NCI-H2196 (cell line): ENCODE results near the gene OXNAD1.

Source experiments
- DNase-seq: peaks from one replicate; lab custom pipeline; 2025; ENCODE audit not compliant: unreplicated experiment; lab: John Stamatoyannopoulos, UW

OXNAD1 gene

DNA sequence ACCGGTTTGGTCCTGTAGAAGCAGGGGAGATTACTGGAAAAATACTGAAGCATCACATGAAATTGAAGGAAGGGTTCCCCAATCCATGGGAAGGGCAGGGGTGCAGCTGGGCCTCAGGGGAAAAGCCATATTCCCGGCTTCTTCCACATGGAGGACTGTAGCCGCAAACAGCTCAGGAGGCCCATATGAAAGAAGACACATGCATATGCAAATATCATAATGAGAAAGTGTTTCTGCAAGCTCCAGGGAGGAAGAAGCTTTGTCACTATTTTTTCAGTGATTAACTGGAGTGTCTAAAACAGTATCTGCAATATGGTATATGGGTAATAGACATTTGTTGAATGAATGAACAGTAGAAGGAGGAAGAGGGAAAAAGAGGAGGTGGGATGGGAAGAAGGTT lies 19.4 kb upstream of the OXNAD1 start:
- no peak for DNase-seq

- DNase-seq, result peak; percentile 68
Measured at GRCh38 chr3:16247282-16248061, 17.5 kb upstream of the OXNAD1 start.

GRCh38 chr3:16248556-16248955 lies 16.5 kb upstream of the OXNAD1 start:
- no peak for DNase-seq

DNA sequence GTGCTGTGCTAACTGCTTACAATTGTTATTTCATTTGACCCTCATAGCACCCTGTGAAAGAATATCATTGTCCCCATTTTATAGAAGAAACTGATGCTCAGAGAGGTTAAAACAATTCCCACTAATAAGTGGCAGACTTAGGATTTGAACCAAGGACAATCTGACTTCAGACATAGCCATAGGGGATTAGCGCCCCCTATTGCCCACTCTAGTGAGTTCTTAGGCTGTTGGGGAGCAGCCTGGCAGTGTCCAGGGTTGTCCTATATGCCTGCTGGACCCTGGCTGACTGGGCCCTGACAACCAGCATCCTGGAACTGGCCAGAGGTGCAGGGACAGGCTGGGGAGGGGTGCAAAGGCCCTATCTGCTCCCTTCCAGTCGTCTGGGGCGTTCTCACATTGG lies 15.7 kb upstream of the OXNAD1 start:
- DNase-seq, result no peak

DNA sequence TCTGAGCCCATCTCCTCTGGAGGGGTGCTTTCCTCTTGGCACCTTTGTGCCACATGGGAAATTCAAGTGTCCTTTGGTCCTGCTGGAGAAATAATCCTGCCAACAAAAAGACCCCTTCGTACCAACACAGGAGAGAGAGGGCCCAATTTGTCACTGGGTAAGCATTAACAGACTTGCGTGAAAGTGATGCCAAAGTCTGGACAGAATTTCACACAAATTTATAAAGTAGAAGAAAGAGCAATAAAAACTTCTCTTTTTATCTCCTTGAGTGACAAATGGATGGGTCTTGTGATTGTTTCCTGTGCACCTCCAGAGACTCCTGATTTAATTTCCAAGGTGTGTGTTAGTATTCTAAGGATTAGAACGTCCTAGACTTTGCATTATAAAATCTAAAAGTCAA lies 15.1 kb upstream of the OXNAD1 start:
- DNase-seq, result no peak

- no peak for DNase-seq
Measured at GRCh38 chr3:16251316-16252085, 13.5 kb upstream of the OXNAD1 start.

DNA sequence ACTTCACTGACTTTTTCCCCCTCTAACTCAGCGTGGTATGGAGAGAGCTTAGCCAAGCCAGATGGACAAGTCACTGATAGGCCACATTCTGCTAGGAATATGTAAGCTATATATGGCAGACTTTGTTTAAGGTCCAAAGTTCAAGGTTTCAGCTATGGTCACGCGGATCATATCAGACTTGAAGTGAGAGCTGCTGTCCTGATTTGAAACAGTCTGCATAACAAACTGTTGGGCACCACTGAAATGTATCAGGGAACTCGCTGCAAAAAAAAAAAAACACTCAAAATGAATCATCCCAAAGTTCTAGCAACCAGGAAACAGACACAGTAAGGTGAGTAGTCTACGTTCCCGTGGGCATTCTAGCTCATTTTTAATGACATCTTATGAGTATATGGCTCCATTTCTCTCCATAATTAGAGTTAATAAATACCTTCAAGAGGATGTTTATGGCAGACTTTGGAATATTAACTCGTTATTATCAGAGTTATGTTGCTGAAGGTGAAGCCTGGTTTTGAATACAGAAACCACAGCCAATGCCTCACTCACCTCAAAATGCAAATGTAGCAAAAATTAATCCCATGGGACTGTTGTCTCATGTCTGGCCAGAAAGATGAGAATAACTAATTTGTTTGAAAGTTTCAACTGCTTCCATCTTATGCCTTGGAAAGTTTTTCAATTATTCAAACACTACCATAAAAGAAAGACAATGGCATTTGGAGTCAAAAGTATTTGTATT lies 12.6 kb upstream of the OXNAD1 start:
- no peak for DNase-seq

DNA sequence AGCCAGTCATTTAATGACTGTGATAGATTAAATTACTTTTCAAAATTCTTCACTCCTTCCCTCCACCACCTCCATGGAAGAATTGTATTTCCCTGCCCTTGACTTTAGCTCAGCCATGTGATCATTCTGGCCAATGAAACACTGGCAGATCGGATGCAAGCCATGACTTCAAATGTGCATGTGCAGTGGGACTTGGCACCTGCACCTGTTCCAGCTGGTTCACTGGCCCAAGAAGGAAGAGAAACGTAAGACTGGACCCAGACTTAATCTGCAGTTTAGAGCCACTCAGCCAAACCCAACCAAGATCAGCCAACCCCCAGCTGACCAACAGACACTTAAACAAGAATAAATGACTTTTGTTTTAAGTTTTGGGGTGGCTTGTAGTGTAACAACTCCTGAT lies 12.0 kb upstream of the OXNAD1 start:
- no peak for DNase-seq

DNA sequence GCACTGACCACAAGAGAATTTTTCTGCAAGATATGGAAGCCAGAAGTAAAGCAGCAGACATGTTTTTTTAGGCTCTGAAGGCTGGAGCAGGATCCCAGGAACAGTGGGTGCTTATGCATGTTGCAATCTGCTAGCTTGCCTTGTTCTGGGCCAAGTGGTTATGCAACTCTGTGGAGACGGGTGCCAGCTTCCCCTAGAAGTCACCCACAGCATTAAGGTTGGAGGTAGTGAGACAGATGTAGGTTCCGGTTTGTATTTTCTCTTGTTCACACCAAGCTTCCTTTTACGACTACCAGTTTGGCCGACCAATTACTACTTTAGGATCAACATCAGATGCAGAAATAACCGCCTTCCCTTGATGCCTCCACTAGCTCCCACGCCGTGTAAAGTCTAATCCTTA lies 11.4 kb upstream of the OXNAD1 start:
- DNase-seq, result no peak

GRCh38 chr3:16254916-16255315 lies 10.1 kb upstream of the OXNAD1 start:
- no peak for DNase-seq

DNA sequence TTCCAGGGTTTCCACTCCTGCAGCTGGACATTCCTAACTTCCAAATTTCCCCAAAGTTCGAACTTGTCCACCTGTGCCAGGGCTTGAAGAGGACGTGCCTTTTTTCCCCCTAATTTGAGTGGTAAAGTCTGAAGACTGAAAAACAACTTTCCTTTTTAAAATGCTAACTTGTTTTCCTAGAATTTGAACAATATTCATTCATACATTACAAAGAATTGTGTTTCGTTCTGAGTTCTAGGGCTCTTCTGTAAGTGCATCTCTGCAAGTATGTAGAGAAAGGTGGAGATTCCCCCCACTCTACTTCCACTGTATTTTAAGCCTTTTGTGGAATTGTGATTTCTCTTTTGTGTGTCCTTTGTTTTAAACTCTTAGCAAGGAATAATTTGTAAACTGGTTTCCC lies 9.7 kb upstream of the OXNAD1 start:
- DNase-seq, result no peak

- no peak for DNase-seq
Measured at GRCh38 chr3:16255726-16256125, 9.3 kb upstream of the OXNAD1 start.

GRCh38 chr3:16257309-16257708 lies 7.7 kb upstream of the OXNAD1 start:
- no peak for DNase-seq

- no peak for DNase-seq
Measured at GRCh38 chr3:16258177-16258576, 6.8 kb upstream of the OXNAD1 start.

- no peak for DNase-seq
Measured at GRCh38 chr3:16258866-16259265, 6.1 kb upstream of the OXNAD1 start.

DNA sequence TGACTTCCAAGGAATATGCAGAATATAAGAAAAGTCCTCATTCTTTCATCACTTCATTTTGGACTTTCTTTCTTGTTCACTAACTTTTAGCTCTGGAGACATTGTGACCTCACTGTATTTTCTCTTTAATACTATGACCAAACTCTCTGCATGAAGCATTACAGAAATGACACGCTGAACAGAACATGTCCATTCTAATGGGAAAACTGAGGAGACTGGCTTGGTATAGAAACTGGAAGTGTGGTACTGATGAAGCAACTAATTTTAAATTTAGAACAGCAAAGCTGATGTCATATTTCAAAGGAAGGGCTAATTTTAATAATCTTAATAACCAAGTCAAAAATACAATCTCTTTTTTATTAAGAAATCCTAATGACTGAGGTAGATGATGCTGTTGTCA lies 5.0 kb upstream of the OXNAD1 start:
- no peak for DNase-seq

DNA sequence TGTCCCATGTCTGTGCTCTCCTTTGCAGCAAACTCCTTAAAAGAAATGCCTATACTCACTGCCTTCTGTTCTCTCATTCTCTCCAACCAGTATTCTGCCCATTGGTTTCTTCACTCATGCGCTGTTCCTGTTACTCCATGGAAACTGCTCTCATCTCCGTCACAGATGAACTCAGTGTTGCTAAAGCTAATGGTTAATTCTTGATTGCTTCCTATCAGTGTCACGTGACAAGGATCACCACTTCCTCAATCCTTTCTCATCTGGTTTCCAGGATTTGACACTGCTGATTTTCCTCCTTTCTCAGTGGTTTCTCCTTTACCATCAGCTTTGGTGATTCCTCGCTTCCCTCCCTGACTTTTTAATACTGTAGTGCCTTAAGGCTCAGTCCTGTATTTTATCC lies 2.8 kb upstream of the OXNAD1 start:
- no peak for DNase-seq

- no peak for DNase-seq
Measured at GRCh38 chr3:16264174-16264707, 771 bp upstream of the OXNAD1 start.

DNA sequence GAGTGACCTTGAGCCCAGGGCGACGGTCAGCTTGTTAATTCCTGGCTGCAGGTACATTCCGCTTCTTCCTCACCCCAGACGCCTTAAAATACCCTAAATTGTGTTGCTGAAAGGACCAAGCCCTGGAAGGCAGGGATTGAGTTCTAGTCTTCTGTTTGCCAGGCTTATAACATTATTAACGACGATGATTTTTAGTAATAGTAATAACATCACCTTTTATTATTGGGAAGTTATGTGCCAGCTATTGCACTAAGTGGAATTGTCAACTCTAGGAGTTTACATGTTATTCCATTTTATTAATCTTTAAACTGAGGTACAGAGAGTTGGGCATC lies 409 bp downstream of the OXNAD1 start:
- DNase-seq, result no peak

GRCh38 chr3:16266714-16267113 lies 1.7 kb downstream of the OXNAD1 start:
- DNase-seq, result no peak

DNA sequence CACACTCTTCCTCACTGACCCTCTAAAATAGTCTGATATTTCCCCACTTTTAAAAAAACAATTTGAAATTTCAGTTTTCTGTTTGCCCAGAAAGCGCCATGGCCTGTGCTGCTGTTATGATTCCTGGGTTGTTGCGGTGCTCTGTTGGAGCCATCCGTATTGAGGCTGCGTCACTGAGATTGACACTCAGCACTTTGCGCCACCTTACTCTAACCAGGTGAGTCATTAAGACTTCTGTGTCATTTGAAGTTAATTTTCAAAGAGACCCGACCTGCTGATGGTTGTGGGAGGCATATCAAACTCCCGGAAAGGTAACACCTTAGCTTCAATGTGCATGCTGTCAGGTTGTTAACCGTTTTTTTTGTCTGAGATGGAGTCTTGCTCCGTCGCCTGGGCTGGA lies 5.8 kb downstream of the OXNAD1 start:
- DNase-seq, result no peak

DNA sequence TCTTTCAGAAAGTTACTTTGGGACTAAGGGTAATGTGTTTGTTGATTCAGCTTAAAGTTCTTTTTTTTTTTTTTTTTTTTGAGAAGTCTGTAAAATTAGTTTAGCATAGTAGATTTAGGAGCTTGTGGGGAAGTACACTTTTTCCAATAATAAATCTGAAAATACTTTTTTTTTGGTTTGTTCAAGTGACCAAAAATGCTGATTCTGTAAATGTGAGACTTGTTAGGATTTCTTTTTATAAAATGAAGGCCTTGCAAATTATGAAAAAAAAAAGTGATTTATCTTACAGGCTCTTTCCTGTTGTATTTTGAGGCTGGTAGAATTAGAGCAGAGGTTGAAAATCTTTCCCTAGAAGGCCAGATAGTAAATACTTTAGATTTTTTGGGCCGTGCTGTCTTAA lies 7.6 kb downstream of the OXNAD1 start:
- no peak for DNase-seq
